ENCODE results near the gene DBI.

DBI gene

DNA sequence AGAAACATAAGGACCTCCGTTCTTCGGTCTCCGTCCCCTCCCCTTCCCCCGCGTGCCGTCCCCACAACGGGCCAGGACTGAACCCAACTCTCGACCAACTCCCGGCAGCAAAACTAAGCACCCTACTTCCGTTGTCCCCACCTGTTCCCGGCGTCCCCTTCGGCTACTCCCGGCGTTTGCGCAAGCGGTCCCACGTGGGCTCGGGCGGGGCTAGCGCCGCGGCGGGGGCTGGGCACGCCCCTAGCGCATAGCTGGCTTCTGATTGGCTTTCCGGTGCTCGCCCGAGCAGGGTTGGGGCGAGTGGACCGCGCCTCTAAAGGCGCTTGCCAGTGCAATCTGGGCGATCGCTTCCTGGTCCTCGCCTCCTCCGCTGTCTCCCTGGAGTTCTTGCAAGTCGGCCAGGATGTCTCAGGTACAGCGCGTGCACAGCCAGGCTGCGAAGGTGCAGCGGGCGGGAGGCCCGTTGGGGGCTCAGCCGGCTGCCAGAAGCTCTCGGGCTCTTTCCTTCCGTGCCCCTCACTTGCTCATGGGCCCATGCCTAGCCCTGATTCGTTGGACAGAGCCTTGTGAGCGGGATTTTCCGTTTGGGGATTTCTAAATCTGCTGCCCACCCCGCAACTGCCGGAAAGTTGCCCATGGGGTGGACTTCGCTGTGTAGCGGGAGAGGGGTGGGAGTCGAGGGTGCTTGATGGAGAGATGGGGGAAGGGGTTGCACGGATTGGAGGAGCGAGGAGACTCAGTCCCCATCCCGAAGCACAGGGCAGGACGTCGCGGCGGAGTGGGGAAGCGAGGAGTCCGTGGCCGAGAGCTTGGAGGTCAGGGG is at the start of gene DBI, which contains the start of gene C2orf76:
TSS of gene DBI (plus strand) at position 329 of the 823 bp plus-strand sequence. CDS start at position 404, 75 bp downstream.
TSS of gene C2orf76 (minus strand) at position 186 of the 823 bp plus-strand sequence. CDS start 26,875 bp downstream, outside the sequence.
- DNase-seq (ENCODE audit: low spot score) = peak; percentile 96

GRCh38 chr2:119317554-119317953 is 49.2 kb upstream of the DBI start:
- DNase-seq (ENCODE audit: low spot score) = no peak

DNA sequence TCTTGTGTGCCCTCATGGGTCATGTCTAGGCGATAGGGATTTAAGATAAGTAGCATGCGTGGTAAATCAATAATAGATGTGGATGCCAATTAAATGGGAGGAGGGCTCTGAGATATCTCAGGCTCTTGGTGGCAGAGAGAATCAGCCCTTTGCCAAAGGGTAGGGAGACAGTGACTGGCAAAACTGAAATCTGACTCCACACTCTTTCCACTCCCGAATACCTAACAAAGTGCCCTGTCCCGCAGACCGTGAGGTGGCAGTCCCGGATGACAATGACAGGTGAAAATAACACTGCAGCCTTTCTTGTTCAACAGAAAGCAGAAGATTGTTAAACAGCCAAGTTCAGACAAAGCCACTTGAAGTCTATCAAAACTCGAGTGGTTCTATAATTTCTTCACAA is 47.2 kb upstream of the DBI start:
- no peak for DNase-seq (ENCODE audit: low spot score)

- DNase-seq (ENCODE audit: low spot score) = no peak
Observed at GRCh38 chr2:119323459-119323858, 43.3 kb upstream of the DBI start.

DNA sequence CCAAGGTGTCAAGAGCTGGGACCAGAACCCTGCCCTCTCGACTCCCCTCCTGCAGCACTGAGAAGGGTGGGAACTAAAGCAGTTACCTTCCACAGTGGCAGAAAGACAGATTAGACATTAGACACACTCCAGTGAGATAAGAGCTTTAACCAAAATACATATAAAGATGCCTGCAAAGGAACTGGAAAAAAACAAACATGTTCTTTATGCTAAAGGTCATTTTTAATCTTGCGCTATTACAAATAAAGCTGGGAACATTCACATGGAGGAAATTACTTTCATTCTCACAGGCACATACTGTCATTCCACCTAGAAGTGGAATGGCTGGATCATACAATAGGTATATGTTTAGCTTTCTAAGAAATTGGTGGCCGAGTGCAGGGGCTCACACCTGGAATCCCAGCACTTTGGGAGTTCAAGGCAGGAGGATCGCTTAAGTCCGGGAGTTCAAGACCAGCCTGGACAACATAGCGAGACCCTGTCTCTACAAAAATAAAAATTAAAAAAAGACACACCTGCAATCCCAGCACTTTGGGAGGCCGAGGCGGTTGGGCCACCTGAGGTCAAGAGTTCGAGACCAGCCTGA is 42.0 kb upstream of the DBI start:
- no peak for DNase-seq (ENCODE audit: low spot score)

DNA sequence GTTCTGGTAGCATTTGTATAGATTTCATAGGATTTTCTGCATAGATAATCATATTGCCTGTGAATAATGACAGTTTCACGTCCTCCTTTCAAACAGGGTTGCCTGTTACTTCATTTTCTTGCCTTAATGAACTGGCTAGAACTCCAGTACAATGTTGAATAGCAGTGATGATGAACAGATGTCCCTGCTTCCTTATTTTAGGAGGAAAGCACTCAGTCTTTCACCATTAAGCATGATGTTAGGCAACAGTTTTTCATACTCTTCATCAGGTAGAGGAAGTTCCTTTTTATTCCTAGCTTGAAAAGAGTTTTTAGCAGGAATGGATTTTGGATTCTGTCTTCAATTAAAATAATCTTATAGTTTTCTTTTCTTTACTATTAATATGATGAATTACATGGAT is 39.8 kb upstream of the DBI start:
- no peak for DNase-seq (ENCODE audit: low spot score)

- no peak for DNase-seq (ENCODE audit: low spot score)
Observed at GRCh38 chr2:119327431-119327830, 39.3 kb upstream of the DBI start.

GRCh38 chr2:119332953-119333352 is 33.8 kb upstream of the DBI start:
- DNase-seq (ENCODE audit: low spot score) = no peak

GRCh38 chr2:119333360-119333759 is 33.4 kb upstream of the DBI start:
- DNase-seq (ENCODE audit: low spot score) = no peak

DNA sequence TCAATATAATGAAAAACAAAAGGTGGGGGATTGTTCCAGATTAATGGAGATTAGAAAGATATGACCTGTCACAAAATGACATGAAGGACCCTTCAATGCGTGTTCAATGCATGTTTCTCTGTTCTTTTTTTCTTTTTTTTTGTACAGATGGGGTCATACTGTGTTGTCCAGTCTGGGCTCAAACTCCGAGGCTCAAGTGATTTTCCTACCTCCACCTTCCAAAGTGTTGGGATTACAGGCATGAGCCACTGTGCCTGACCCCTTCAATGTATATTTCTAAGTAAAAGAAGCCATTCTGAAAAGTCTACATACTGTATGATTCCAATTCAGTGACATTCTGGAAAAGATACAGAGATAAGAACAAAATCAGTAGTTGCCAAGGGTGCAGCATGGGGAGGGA is 32.9 kb upstream of the DBI start:
- no peak for DNase-seq (ENCODE audit: low spot score)

GRCh38 chr2:119337749-119338148 is 29.0 kb upstream of the DBI start:
- DNase-seq (ENCODE audit: low spot score) = no peak

GRCh38 chr2:119338272-119338671 is 28.5 kb upstream of the DBI start:
- DNase-seq (ENCODE audit: low spot score) = no peak

- DNase-seq (ENCODE audit: low spot score) = no peak
Observed at GRCh38 chr2:119338826-119339561, 27.8 kb upstream of the DBI start.

- DNase-seq (ENCODE audit: low spot score) = no peak
Observed at GRCh38 chr2:119339562-119339923, 27.2 kb upstream of the DBI start.

- no peak for DNase-seq (ENCODE audit: low spot score)
Observed at GRCh38 chr2:119341684-119342083, 25.1 kb upstream of the DBI start.

DNA sequence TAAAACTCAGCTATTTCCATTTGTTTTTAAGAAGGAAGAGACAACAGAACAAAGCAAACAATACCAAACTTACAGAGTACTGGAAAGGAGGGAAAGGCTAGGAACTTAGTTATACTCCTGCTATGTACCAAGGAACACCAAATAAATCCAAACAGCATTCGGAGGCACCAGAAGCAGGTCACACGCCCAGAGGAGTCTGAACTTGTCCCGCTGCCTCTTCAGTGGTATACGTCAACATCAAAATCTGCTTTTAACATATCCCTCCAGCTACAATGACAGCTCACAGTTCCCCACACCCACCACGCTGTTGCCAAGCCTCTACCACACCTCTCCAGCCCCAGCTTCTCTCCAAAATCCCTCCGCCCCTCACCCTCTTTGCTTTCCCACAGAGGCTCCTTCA is 17.5 kb upstream of the DBI start:
- no peak for DNase-seq (ENCODE audit: low spot score)

DNA sequence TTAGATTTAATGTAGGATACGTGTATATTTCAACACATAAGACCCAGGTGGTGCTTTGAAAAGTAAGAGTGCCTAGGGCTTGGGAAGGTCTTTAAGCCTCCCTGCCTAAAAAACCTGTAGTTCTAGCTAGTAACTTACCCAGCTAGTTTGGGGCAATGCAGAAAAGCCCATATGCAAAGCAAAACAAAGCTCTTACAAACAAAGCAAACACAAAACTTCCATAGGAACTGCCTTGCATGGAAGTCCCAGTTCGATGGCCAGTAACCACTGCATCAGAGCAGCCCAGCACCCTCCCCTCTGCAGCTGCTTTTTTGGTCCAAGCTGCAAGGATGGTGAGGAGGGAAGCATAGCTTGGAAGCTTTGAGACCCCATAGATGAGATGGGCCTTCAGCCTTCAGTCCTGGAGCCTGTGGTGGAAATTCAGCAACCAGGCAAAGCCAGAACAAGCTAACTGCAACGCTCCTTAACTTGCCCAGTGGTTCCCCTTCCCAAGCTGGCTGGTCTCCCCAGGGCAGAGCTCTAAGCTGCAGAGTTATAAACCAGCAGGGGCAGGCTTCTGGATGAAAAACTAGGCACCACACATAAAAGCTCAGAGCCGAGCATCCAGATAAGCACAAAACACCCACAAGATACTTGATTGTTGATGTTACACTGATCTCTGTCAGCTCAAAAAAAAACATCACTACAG is 16.3 kb upstream of the DBI start:
- DNase-seq (ENCODE audit: low spot score) = no peak

GRCh38 chr2:119352357-119352756 is 14.4 kb upstream of the DBI start:
- DNase-seq (ENCODE audit: low spot score) = no peak

- no peak for DNase-seq (ENCODE audit: low spot score)
Observed at GRCh38 chr2:119354860-119355259, 11.9 kb upstream of the DBI start.

- DNase-seq (ENCODE audit: low spot score) = no peak
Observed at GRCh38 chr2:119359774-119360173, 7.0 kb upstream of the DBI start.

DNA sequence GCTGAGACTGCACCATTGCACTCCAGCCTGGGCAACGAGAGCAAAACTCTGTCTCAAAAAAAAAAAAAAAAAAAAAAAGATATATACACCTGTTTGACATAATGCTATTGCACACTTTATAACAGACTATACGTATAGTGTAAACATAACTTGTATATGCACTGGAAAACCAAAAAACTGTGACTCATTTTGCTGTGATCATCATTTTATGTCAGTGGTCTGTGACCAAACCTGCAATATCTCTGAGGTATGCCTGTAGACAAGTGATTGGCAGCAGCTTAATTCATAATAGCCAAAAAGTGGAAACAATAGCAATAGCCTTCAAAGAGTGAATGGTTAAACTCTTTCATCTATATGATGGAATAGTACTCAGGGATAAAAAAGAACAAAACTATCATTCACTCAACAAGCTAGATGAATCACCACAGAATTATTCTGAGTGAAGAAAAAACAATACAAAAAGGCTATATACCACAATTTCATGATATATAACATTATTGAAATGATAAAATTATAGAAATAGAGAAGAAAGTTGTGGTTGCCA is 6.3 kb upstream of the DBI start:
- DNase-seq (ENCODE audit: low spot score) = no peak

DNA sequence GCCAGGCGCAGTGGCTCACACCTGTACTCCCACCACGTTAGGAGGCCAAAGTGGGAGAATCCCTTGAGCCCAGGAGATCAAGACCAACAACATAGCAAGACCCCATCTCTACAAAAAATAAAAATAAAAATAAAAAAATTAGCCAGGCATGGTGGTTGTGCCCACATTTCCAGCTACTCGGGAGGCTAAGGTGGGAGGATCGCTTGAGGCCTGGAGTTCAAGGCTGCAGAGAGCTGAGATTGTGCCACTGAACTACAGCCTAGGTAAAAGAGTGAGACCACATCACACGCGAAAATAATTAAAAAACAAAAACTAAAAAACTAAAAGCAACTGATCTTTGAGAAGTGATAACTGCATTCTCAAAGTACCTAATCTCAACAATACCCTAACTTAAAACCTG is 2.0 kb upstream of the DBI start:
- no peak for DNase-seq (ENCODE audit: low spot score)
